ENCODE results near the gene CYP4F3. TPM values are rescaled to one million over a fixed set of nuclear protein-coding genes. Genes with fewer than 3 reads are reported as not detected.
A peak's percentile ranks its signal among the peaks of the same experiment; 100 is the strongest.

CYP4F3 gene
- polyA plus RNA-seq, 6 donors from 2014 or later = not detected

DNA sequence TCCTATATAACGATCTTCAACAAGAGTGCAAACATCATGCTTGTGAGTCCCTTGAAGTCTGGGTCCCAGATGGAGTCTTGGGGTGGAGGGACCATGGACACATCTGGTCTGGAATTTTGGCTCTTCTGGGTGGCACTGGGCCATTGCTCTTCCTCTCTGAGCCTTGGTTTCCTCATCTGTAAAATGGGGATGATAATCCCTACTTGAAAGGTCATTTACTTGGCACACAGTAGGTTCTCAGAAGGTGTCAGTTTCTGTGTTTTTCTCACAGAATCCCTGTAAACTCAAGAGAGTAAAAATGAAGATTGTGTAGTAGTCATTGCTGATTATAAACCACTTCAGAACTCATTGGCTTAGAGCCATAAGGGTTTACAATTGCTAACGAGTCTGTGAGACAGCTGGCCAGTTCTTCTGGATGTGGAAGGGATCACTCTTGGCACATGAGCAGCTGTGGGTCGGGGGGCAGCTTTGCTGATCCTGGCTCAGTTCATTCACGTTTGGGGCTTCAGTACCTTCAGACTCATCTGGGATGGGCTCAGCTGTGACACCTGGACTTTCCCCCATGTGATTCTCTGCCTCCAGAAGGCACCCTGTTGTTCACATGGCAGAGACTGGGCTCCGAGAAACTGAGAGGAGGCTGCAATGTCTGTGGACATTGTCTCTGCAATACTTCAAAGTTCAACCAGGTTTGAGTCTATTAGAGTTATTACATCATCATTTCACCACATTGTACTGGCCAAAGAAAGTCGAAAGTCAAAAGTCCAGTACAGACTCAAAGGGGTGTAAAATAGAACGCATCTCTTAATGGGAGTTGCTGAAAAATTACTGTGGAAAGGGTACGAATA lies 40.0 kb downstream of the CYP4F3 start:
- Mint-ChIP-seq H3K4me1 (peaks cover 0 to 7% (median 0%) of the 10 kb centered on the region in 3 donors), H3K4me3 (no peak overlapping the region), H3K27ac (no peak overlapping the region), H3K9me3 (peaks cover 0 to 17% (median 1%) of the 10 kb centered on the region in 7 donors), H3K36me3 (peaks cover 0 to 11% of the 10 kb centered on the region in 2 donors), H3K27me3 (peaks cover 39 to 72% (median 69%) of the 10 kb centered on the region in 3 donors)
- DNase-seq (no peak), ATAC-seq (ENCODE audit: low read depth in 2 of 2) (no peak)

DNA sequence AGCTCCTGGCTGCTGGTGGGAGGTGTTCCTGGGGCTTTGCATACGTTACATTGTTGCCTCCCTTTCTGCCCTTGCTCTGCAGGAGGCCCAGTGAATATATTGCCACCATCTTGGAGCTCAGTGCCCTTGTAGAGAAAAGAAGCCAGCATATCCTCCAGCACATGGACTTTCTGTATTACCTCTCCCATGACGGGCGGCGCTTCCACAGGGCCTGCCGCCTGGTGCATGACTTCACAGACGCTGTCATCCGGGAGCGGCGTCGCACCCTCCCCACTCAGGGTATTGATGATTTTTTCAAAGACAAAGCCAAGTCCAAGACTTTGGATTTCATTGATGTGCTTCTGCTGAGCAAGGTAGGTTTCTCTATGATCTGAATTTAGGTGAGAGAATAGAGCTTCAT lies 42.7 kb downstream of the CYP4F3 start:
- Mint-ChIP-seq H3K27me3 (peaks cover 40 to 75% (median 63%) of the 10 kb centered on the region in 3 donors), H3K4me3 (no peak overlapping the region)

GRCh38 chr19:15684828-15685227 lies 44.1 kb downstream of the CYP4F3 start:
- peaks cover 31 to 69% (median 54%) of the 10 kb centered on the region in 3 donors for H3K27me3 Mint-ChIP-seq
- no peak for DNase-seq
- peaks cover 6 to 17% of the 10 kb centered on the region in 2 donors for H3K36me3 Mint-ChIP-seq
- no peaks in the 10 kb centered on the region for H3K4me1 Mint-ChIP-seq
- peaks cover 10 to 21% (median 18%) of the 10 kb centered on the region in 7 donors for H3K9me3 Mint-ChIP-seq
- H3K4me3 Mint-ChIP-seq = no peak overlapping the region
- no peak overlapping the region for H3K27ac Mint-ChIP-seq
- no peak for ATAC-seq (ENCODE audit: low read depth in 2 of 2)

More for the DNA sequence above, 42.7 kb downstream of the CYP4F3 start:
- Mint-ChIP-seq H3K27ac (no peak overlapping the region), H3K9me3 (peaks cover 5 to 14% (median 10%) of the 10 kb centered on the region in 7 donors), H3K4me1 (no peaks in the 10 kb centered on the region), H3K36me3 (peaks cover 4 to 14% of the 10 kb centered on the region in 2 donors)
- DNase-seq (no peak), ATAC-seq (ENCODE audit: low read depth in 2 of 2) (no peak)

DNA sequence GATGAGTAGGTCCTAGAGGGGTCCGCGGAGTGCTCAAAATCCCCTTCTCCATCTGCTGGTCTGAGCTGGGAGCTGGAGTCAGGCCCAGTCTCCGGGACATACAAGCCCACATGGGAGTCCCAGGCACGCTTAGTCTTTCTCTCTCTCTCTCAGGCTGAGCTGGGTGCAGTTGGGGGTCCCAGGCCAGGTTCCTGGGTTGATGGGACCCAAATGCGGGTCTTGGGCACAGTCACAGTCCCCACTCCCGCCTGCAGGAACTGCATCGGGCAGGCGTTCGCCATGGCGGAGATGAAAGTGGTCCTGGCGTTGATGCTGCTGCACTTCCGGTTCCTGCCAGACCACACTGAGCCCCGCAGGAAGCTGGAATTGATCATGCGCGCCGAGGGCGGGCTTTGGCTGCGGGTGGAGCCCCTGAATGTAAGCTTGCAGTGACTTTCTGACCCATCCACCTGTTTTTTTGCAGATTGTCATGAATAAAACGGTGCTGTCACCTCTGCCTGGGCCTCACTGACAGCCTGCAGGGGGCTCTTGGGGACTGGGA lies 56.0 kb downstream of the CYP4F3 start:
- H3K36me3 Mint-ChIP-seq = no peaks in the 10 kb centered on the region
- peaks cover 0 to 20% (median 9%) of the 10 kb centered on the region in 7 donors for H3K9me3 Mint-ChIP-seq
- H3K27me3 Mint-ChIP-seq = peaks cover 28 to 55% (median 34%) of the 10 kb centered on the region in 3 donors
- DNase-seq (no peak), ATAC-seq (ENCODE audit: low read depth in 2 of 2) (no peak)
- no peak overlapping the region for H3K4me3 Mint-ChIP-seq
- no peak overlapping the region for H3K27ac Mint-ChIP-seq
- H3K4me1 Mint-ChIP-seq = no peaks in the 10 kb centered on the region

GRCh38 chr19:15701757-15702533 lies 61.2 kb downstream of the CYP4F3 start:
- no peak for ATAC-seq (ENCODE audit: low read depth in 2 of 2)
- Mint-ChIP-seq H3K27ac (peak overlapping the region in 1 of 6 donors; percentile 40), H3K9me3 (peaks cover 0 to 18% (median 6%) of the 10 kb centered on the region in 7 donors), H3K36me3 (no peaks in the 10 kb centered on the region), H3K4me1 (no peaks in the 10 kb centered on the region), H3K4me3 (no peak overlapping the region), H3K27me3 (peaks cover 40 to 51% (median 47%) of the 10 kb centered on the region in 3 donors)
- no peak for DNase-seq

DNA sequence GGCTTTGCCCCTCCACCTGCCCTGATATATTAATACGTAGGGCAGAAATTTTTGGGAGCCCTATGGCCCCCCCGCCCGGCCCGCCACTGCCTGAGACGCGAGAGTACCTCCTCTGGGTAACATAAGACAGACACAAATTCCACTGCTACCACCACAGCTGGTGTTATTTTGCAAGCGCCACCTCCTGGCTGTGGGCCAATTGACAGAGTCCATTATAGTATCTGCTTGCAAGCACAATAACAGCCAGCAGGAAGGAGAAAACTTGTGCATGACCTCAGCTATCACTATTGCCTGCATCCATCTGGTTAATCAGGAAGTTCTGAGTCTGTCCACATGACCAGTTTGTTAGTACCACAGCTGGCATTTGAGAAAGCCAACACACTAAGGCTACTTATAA lies 61.8 kb downstream of the CYP4F3 start:
- Mint-ChIP-seq H3K9me3 (peaks cover 0 to 18% (median 6%) of the 10 kb centered on the region in 7 donors), H3K4me3 (peak overlapping the region in 1 of 8 donors; percentile 31), H3K4me1 (no peaks in the 10 kb centered on the region), H3K27me3 (peaks cover 35 to 47% (median 45%) of the 10 kb centered on the region in 3 donors), H3K36me3 (no peaks in the 10 kb centered on the region), H3K27ac (peak overlapping the region in 1 of 6 donors; percentile 16)
- DNase-seq (no peak), ATAC-seq (ENCODE audit: low read depth in 2 of 2) (no peak)

Other genes with a start within 250 kb of the CYP4F3 start
- 100 to 1,000 TPM in 1 of 6 donors, 10 to 100 TPM in 5; 37.8 to 103 (median 53.6) TPM for gene AKAP8L, start 221.9 kb upstream of the CYP4F3 start, polyA plus RNA-seq (ENCODE audit: low read depth in 6 of 6)
- 1 to 10 TPM in 1 of 6 donors, under 1 TPM in 5; 0.15 to 1.4 (median 0.66) TPM for gene WIZ, start 190.9 kb upstream of the CYP4F3 start, polyA plus RNA-seq (ENCODE audit: low read depth in 6 of 6)
- 10 to 100 TPM; 21.8 to 49.9 (median 32.0) TPM for gene RASAL3, start 176.4 kb upstream of the CYP4F3 start, polyA plus RNA-seq (ENCODE audit: low read depth in 6 of 6)
- not detected for gene PGLYRP2, start 161.4 kb upstream of the CYP4F3 start, polyA plus RNA-seq (ENCODE audit: low read depth in 6 of 6)
- gene CYP4F22, start 132.4 kb upstream of the CYP4F3 start, polyA plus RNA-seq (ENCODE audit: low read depth in 6 of 6) = not detected
- not detected for gene CYP4F8, start 25.7 kb upstream of the CYP4F3 start, polyA plus RNA-seq (ENCODE audit: low read depth in 6 of 6)
- gene CYP4F12, start 32.2 kb downstream of the CYP4F3 start, polyA plus RNA-seq (ENCODE audit: low read depth in 6 of 6) = not detected
- not detected for gene OR10H2, start 87.1 kb downstream of the CYP4F3 start, polyA plus RNA-seq (ENCODE audit: low read depth in 6 of 6)
- gene OR10H3, start 97.1 kb downstream of the CYP4F3 start, polyA plus RNA-seq (ENCODE audit: low read depth in 6 of 6) = not detected
- not detected for gene OR10H5, start 146.8 kb downstream of the CYP4F3 start, polyA plus RNA-seq (ENCODE audit: low read depth in 6 of 6)
- not detected for gene OR10H1, start 174.8 kb downstream of the CYP4F3 start, polyA plus RNA-seq (ENCODE audit: low read depth in 6 of 6)

Data from naive B cell (primary cell).